ENCODE measurements around the gene ATP6V1F.

Gene ATP6V1F

GRCh38 chr7:128892521-128893250, 30.0 kb downstream of the ATP6V1F start:
- Histone ChIP-seq H3K4me1 (ENCODE audit: control insufficient read depth, insufficient read depth, low read length) (peaks cover 11% of the 10 kb centered on the region), H3K27me3 (ENCODE audit: control insufficient read depth, insufficient read depth, low read length) (peaks cover 3% of the 10 kb centered on the region), H3K4me3 (ENCODE audit: low read depth, low read length) (no peak overlapping the region), H3K9me3 (ENCODE audit: control insufficient read depth, insufficient read depth, low read length) (no peaks in the 10 kb centered on the region), H3K9ac (ENCODE audit: low read depth, low read length) (no peak overlapping the region), H3K36me3 (ENCODE audit: control insufficient read depth, insufficient read depth, low read length) (no peaks in the 10 kb centered on the region)

GRCh38 chr7:128893251-128894100, 30.8 kb downstream of the ATP6V1F start:
- Histone ChIP-seq H3K9ac (ENCODE audit: low read depth, low read length) (no peak overlapping the region), H3K36me3 (ENCODE audit: control insufficient read depth, insufficient read depth, low read length) (no peaks in the 10 kb centered on the region), H3K9me3 (ENCODE audit: control insufficient read depth, insufficient read depth, low read length) (no peaks in the 10 kb centered on the region), H3K4me1 (ENCODE audit: control insufficient read depth, insufficient read depth, low read length) (peaks cover 11% of the 10 kb centered on the region), H3K4me3 (ENCODE audit: low read depth, low read length) (no peak overlapping the region), H3K27me3 (ENCODE audit: control insufficient read depth, insufficient read depth, low read length) (peaks cover 3% of the 10 kb centered on the region)

- Histone ChIP-seq H3K4me1 (ENCODE audit: control insufficient read depth, insufficient read depth, low read length) (peaks cover 11% of the 10 kb centered on the region), H3K27me3 (ENCODE audit: control insufficient read depth, insufficient read depth, low read length) (peaks cover 3% of the 10 kb centered on the region), H3K36me3 (ENCODE audit: control insufficient read depth, insufficient read depth, low read length) (no peaks in the 10 kb centered on the region), H3K4me3 (ENCODE audit: low read depth, low read length) (no peak overlapping the region), H3K9ac (ENCODE audit: low read depth, low read length) (no peak overlapping the region), H3K9me3 (ENCODE audit: control insufficient read depth, insufficient read depth, low read length) (no peaks in the 10 kb centered on the region)
Measured at GRCh38 chr7:128894101-128894440, 31.4 kb downstream of the ATP6V1F start.

- Histone ChIP-seq H3K9ac (ENCODE audit: low read depth, low read length) (no peak overlapping the region), H3K4me3 (ENCODE audit: low read depth, low read length) (no peak overlapping the region), H3K9me3 (ENCODE audit: control insufficient read depth, insufficient read depth, low read length) (peaks cover 2% of the 10 kb centered on the region), H3K4me1 (ENCODE audit: control insufficient read depth, insufficient read depth, low read length) (peaks cover 4% of the 10 kb centered on the region), H3K36me3 (ENCODE audit: control insufficient read depth, insufficient read depth, low read length) (no peaks in the 10 kb centered on the region), H3K27me3 (ENCODE audit: control insufficient read depth, insufficient read depth, low read length) (peaks cover 3% of the 10 kb centered on the region)
Measured at GRCh38 chr7:128895320-128895719, 32.7 kb downstream of the ATP6V1F start.

- Histone ChIP-seq H3K4me3 (ENCODE audit: low read depth, low read length) (no peak overlapping the region), H3K27me3 (ENCODE audit: control insufficient read depth, insufficient read depth, low read length) (no peaks in the 10 kb centered on the region), H3K9me3 (ENCODE audit: control insufficient read depth, insufficient read depth, low read length) (peaks cover 2% of the 10 kb centered on the region), H3K9ac (ENCODE audit: low read depth, low read length) (no peak overlapping the region), H3K36me3 (ENCODE audit: control insufficient read depth, insufficient read depth, low read length) (no peaks in the 10 kb centered on the region), H3K4me1 (ENCODE audit: control insufficient read depth, insufficient read depth, low read length) (no peaks in the 10 kb centered on the region)
Measured at GRCh38 chr7:128899392-128899791, 36.7 kb downstream of the ATP6V1F start.

- no peaks in the 10 kb centered on the region for H3K27me3 ChIP-seq (ENCODE audit: control insufficient read depth, insufficient read depth, low read length)
- H3K9ac ChIP-seq (ENCODE audit: low read depth, low read length) = no peak overlapping the region
- H3K9me3 ChIP-seq (ENCODE audit: control insufficient read depth, insufficient read depth, low read length) = peaks cover 2% of the 10 kb centered on the region
- H3K4me1 ChIP-seq (ENCODE audit: control insufficient read depth, insufficient read depth, low read length) = no peaks in the 10 kb centered on the region
- no peak overlapping the region for H3K4me3 ChIP-seq (ENCODE audit: low read depth, low read length)
- H3K36me3 ChIP-seq (ENCODE audit: control insufficient read depth, insufficient read depth, low read length) = no peaks in the 10 kb centered on the region
Measured at GRCh38 chr7:128900237-128900636, 37.6 kb downstream of the ATP6V1F start.

- H3K4me3 ChIP-seq (ENCODE audit: low read depth, low read length) = no peak overlapping the region
- H3K9ac ChIP-seq (ENCODE audit: low read depth, low read length) = no peak overlapping the region
- no peaks in the 10 kb centered on the region for H3K27me3 ChIP-seq (ENCODE audit: control insufficient read depth, insufficient read depth, low read length)
- peaks cover 2% of the 10 kb centered on the region for H3K9me3 ChIP-seq (ENCODE audit: control insufficient read depth, insufficient read depth, low read length)
- H3K36me3 ChIP-seq (ENCODE audit: control insufficient read depth, insufficient read depth, low read length) = no peaks in the 10 kb centered on the region
- H3K4me1 ChIP-seq (ENCODE audit: control insufficient read depth, insufficient read depth, low read length) = no peaks in the 10 kb centered on the region
Measured at GRCh38 chr7:128902761-128903585, 40.3 kb downstream of the ATP6V1F start.

GRCh38 chr7:128903621-128904361, 41.1 kb downstream of the ATP6V1F start:
- H3K4me3 ChIP-seq (ENCODE audit: low read depth, low read length) = no peak overlapping the region

GRCh38 chr7:128904381-128905197, 41.9 kb downstream of the ATP6V1F start:
- Histone ChIP-seq H3K9ac (ENCODE audit: low read depth, low read length) (no peak overlapping the region), H3K4me3 (ENCODE audit: low read depth, low read length) (no peak overlapping the region), H3K9me3 (ENCODE audit: control insufficient read depth, insufficient read depth, low read length) (peaks cover 1% of the 10 kb centered on the region), H3K27me3 (ENCODE audit: control insufficient read depth, insufficient read depth, low read length) (peaks cover 8% of the 10 kb centered on the region), H3K4me1 (ENCODE audit: control insufficient read depth, insufficient read depth, low read length) (peaks cover 3% of the 10 kb centered on the region), H3K36me3 (ENCODE audit: control insufficient read depth, insufficient read depth, low read length) (no peaks in the 10 kb centered on the region)

More at GRCh38 chr7:128903621-128904361, 41.1 kb downstream of the ATP6V1F start:
- Histone ChIP-seq H3K4me1 (ENCODE audit: control insufficient read depth, insufficient read depth, low read length) (no peaks in the 10 kb centered on the region), H3K36me3 (ENCODE audit: control insufficient read depth, insufficient read depth, low read length) (no peaks in the 10 kb centered on the region), H3K9ac (ENCODE audit: low read depth, low read length) (no peak overlapping the region), H3K9me3 (ENCODE audit: control insufficient read depth, insufficient read depth, low read length) (peaks cover 2% of the 10 kb centered on the region), H3K27me3 (ENCODE audit: control insufficient read depth, insufficient read depth, low read length) (no peaks in the 10 kb centered on the region)

- Histone ChIP-seq H3K4me1 (ENCODE audit: control insufficient read depth, insufficient read depth, low read length) (peaks cover 7% of the 10 kb centered on the region), H3K36me3 (ENCODE audit: control insufficient read depth, insufficient read depth, low read length) (peaks cover 2% of the 10 kb centered on the region), H3K9ac (ENCODE audit: low read depth, low read length) (no peak overlapping the region), H3K4me3 (ENCODE audit: low read depth, low read length) (no peak overlapping the region), H3K27me3 (ENCODE audit: control insufficient read depth, insufficient read depth, low read length) (peaks cover 16% of the 10 kb centered on the region), H3K9me3 (ENCODE audit: control insufficient read depth, insufficient read depth, low read length) (no peaks in the 10 kb centered on the region)
Measured at GRCh38 chr7:128906001-128906765, 43.5 kb downstream of the ATP6V1F start.

Measured in iPS-15b (cell line).